Measurements from ENCODE around the gene NCKAP5L.

The NCKAP5L gene

GRCh38 chr12:49794021-49794420, 34.2 kb downstream of the NCKAP5L start:
- DNase-seq (ENCODE audit: low read depth): no peak
- no peak overlapping the region for H3K4me3 ChIP-seq (ENCODE audit: low read depth, low read length)
- TF ChIP-seq, protein P1, sequence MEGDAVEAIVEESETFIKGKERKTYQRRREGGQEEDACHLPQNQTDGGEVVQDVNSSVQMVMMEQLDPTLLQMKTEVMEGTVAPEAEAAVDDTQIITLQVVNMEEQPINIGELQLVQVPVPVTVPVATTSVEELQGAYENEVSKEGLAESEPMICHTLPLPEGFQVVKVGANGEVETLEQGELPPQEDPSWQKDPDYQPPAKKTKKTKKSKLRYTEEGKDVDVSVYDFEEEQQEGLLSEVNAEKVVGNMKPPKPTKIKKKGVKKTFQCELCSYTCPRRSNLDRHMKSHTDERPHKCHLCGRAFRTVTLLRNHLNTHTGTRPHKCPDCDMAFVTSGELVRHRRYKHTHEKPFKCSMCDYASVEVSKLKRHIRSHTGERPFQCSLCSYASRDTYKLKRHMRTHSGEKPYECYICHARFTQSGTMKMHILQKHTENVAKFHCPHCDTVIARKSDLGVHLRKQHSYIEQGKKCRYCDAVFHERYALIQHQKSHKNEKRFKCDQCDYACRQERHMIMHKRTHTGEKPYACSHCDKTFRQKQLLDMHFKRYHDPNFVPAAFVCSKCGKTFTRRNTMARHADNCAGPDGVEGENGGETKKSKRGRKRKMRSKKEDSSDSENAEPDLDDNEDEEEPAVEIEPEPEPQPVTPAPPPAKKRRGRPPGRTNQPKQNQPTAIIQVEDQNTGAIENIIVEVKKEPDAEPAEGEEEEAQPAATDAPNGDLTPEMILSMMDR (IDR thresholded peaks at IDR 0.05; ENCODE audit: control insufficient read depth, extremely low read depth, insufficient read depth): no peak

DNA sequence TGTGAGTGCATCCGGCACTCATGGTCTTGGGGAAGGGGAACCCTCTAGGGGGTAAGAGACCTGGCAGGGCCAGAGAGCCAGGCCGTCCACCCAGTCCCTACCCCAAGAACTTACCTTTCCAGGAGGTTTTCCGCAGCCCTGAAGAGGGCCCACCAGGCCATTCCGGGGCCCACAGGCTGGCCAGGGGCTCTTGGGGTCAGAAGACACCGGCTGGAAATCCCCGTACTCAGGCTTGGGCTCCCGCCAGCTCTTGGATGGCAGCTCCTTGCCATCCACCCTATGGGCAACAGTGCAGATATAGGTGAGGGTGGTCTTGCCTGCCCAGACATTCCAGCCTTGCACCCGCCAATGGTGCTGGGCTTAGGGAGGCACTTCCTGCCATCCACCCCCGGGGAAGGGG, 34.6 kb downstream of the NCKAP5L start:
- H3K4me3 ChIP-seq (ENCODE audit: low read depth, low read length): no peak overlapping the region
- TF ChIP-seq, protein P1 (IDR thresholded peaks at IDR 0.05; ENCODE audit: control insufficient read depth, extremely low read depth, insufficient read depth): no peak
- no peak for DNase-seq (ENCODE audit: low read depth)

GRCh38 chr12:49792976-49793580, 35.1 kb downstream of the NCKAP5L start:
- DNase-seq (ENCODE audit: low read depth): no peak
- TF ChIP-seq, protein P1 (IDR thresholded peaks at IDR 0.05; ENCODE audit: control insufficient read depth, extremely low read depth, insufficient read depth): no peak
- H3K4me3 ChIP-seq (ENCODE audit: low read depth, low read length): no peak overlapping the region

GRCh38 chr12:49792181-49792970, 35.8 kb downstream of the NCKAP5L start:
- TF ChIP-seq, protein P1 (IDR thresholded peaks at IDR 0.05; ENCODE audit: control insufficient read depth, extremely low read depth, insufficient read depth): no peak
- DNase-seq (ENCODE audit: low read depth): no peak
- no peak overlapping the region for H3K4me3 ChIP-seq (ENCODE audit: low read depth, low read length)

GRCh38 chr12:49791700-49792099, 36.5 kb downstream of the NCKAP5L start:
- no peak for DNase-seq (ENCODE audit: low read depth)
- TF ChIP-seq, protein P1 (IDR thresholded peaks at IDR 0.05; ENCODE audit: control insufficient read depth, extremely low read depth, insufficient read depth): no peak
- no peak overlapping the region for H3K4me3 ChIP-seq (ENCODE audit: low read depth, low read length)

GRCh38 chr12:49790741-49791555, 37.3 kb downstream of the NCKAP5L start:
- no peak overlapping the region for H3K4me3 ChIP-seq (ENCODE audit: low read depth, low read length)
- TF ChIP-seq, protein P1 (IDR thresholded peaks at IDR 0.05; ENCODE audit: control insufficient read depth, extremely low read depth, insufficient read depth): no peak
- DNase-seq (ENCODE audit: low read depth): no peak
